ENCODE data around the gene TACC2.
"Not testable (repeated sequence)": the region's sequence is repeated elsewhere in the genome, so short reads cannot be mapped to it uniquely, and the experiment has no call there.

Gene TACC2

GRCh38 chr10:122021828-122022227, 32.9 kb downstream of the TACC2 start:
- TF ChIP-seq Cebpa-rat (IDR thresholded peaks at IDR 0.05): no peak
- Histone ChIP-seq H4K20me1 (no peaks in the 10 kb centered on the region), H3K9ac (no peak overlapping the region), H3K4me1 (no peaks in the 10 kb centered on the region), H3K4me2 (no peak overlapping the region), H3K36me3 (no peaks in the 10 kb centered on the region), H3K27ac (no peak overlapping the region), H3K27me3 (no peaks in the 10 kb centered on the region), H3K4me3 (no peak overlapping the region), H3K9me3 (no peaks in the 10 kb centered on the region)

- no peak overlapping the region for H3K4me3 ChIP-seq
- no peak for TF ChIP-seq Cebpa-rat (IDR thresholded peaks at IDR 0.05)
- H3K9ac ChIP-seq: no peak overlapping the region
- H3K9me3 ChIP-seq: no peaks in the 10 kb centered on the region
- H3K4me2 ChIP-seq: no peak overlapping the region
- no peaks in the 10 kb centered on the region for H3K36me3 ChIP-seq
- H3K4me1 ChIP-seq: no peaks in the 10 kb centered on the region
- no peak overlapping the region for H3K27ac ChIP-seq
- H3K27me3 ChIP-seq: no peaks in the 10 kb centered on the region
- H4K20me1 ChIP-seq: no peaks in the 10 kb centered on the region
These were observed 33.3 kb downstream of the TACC2 start for GRCh38 chr10:122022276-122022675.

GRCh38 chr10:122023257-122023656, 34.3 kb downstream of the TACC2 start:
- H3K9ac ChIP-seq, H3K4me2 ChIP-seq, H3K36me3 ChIP-seq, H3K9me3 ChIP-seq, H3K4me1 ChIP-seq, H3K4me3 ChIP-seq, H3K27ac ChIP-seq, H4K20me1 ChIP-seq, H3K27me3 ChIP-seq: not testable (repeated sequence)

- H3K4me1 ChIP-seq: no peaks in the 10 kb centered on the region
- H3K9me3 ChIP-seq: no peaks in the 10 kb centered on the region
- no peak overlapping the region for H3K4me3 ChIP-seq
- no peaks in the 10 kb centered on the region for H3K27me3 ChIP-seq
- H3K27ac ChIP-seq: no peak overlapping the region
- H4K20me1 ChIP-seq: no peaks in the 10 kb centered on the region
- no peak overlapping the region for H3K4me2 ChIP-seq
- TF ChIP-seq Cebpa-rat (IDR thresholded peaks at IDR 0.05): no peak
- H3K9ac ChIP-seq: no peak overlapping the region
- H3K36me3 ChIP-seq: no peaks in the 10 kb centered on the region
These were observed 40.7 kb downstream of the TACC2 start for GRCh38 chr10:122029499-122030199.

GRCh38 chr10:122030200-122030552, 41.2 kb downstream of the TACC2 start:
- H3K9ac ChIP-seq: no peak overlapping the region
- no peak overlapping the region for H3K27ac ChIP-seq
- H3K36me3 ChIP-seq: no peaks in the 10 kb centered on the region
- no peaks in the 10 kb centered on the region for H3K4me1 ChIP-seq
- TF ChIP-seq Cebpa-rat (IDR thresholded peaks at IDR 0.05): no peak
- no peak overlapping the region for H3K4me2 ChIP-seq
- H3K4me3 ChIP-seq: no peak overlapping the region
- H3K27me3 ChIP-seq: no peaks in the 10 kb centered on the region
- H4K20me1 ChIP-seq: no peaks in the 10 kb centered on the region
- no peaks in the 10 kb centered on the region for H3K9me3 ChIP-seq

GRCh38 chr10:122033224-122033926, 44.4 kb downstream of the TACC2 start:
- no peaks in the 10 kb centered on the region for H4K20me1 ChIP-seq
- no peaks in the 10 kb centered on the region for H3K27me3 ChIP-seq
- H3K36me3 ChIP-seq: no peaks in the 10 kb centered on the region
- H3K4me3 ChIP-seq: no peak overlapping the region
- H3K4me2 ChIP-seq: no peak overlapping the region
- no peak overlapping the region for H3K9ac ChIP-seq
- no peaks in the 10 kb centered on the region for H3K9me3 ChIP-seq
- no peak overlapping the region for H3K27ac ChIP-seq
- peaks cover 8% of the 10 kb centered on the region for H3K4me1 ChIP-seq
- TF ChIP-seq Cebpa-rat (IDR thresholded peaks at IDR 0.05): no peak

- H4K20me1 ChIP-seq: no peaks in the 10 kb centered on the region
- no peak overlapping the region for H3K27ac ChIP-seq
- H3K36me3 ChIP-seq: no peaks in the 10 kb centered on the region
- no peak overlapping the region for H3K4me3 ChIP-seq
- H3K4me2 ChIP-seq: no peak overlapping the region
- no peaks in the 10 kb centered on the region for H3K27me3 ChIP-seq
- H3K9me3 ChIP-seq: no peaks in the 10 kb centered on the region
- no peak overlapping the region for H3K9ac ChIP-seq
- H3K4me1 ChIP-seq: peaks cover 8% of the 10 kb centered on the region
- TF ChIP-seq Cebpa-rat (IDR thresholded peaks at IDR 0.05): no peak
These were observed 45.3 kb downstream of the TACC2 start for GRCh38 chr10:122034149-122034756.

- Histone ChIP-seq H3K27me3 (no peaks in the 10 kb centered on the region), H3K4me2 (no peak overlapping the region), H3K4me1 (peaks cover 8% of the 10 kb centered on the region), H3K9me3 (no peaks in the 10 kb centered on the region), H3K9ac (no peak overlapping the region), H3K36me3 (no peaks in the 10 kb centered on the region), H4K20me1 (no peaks in the 10 kb centered on the region), H3K27ac (no peak overlapping the region), H3K4me3 (no peak overlapping the region)
- no peak for TF ChIP-seq Cebpa-rat (IDR thresholded peaks at IDR 0.05)
These were observed 51.8 kb downstream of the TACC2 start for GRCh38 chr10:122040786-122041185.

- TF ChIP-seq Cebpa-rat (IDR thresholded peaks at IDR 0.05): no peak
- no peaks in the 10 kb centered on the region for H3K27me3 ChIP-seq
- no peak overlapping the region for H3K4me2 ChIP-seq
- H4K20me1 ChIP-seq: no peaks in the 10 kb centered on the region
- H3K9me3 ChIP-seq: no peaks in the 10 kb centered on the region
- no peak overlapping the region for H3K9ac ChIP-seq
- no peaks in the 10 kb centered on the region for H3K4me1 ChIP-seq
- H3K4me3 ChIP-seq: no peak overlapping the region
- no peaks in the 10 kb centered on the region for H3K36me3 ChIP-seq
- H3K27ac ChIP-seq: no peak overlapping the region
These were observed 53.9 kb downstream of the TACC2 start for GRCh38 chr10:122042836-122043235.

GRCh38 chr10:122044045-122044661, 55.2 kb downstream of the TACC2 start:
- Histone ChIP-seq H3K36me3 (no peaks in the 10 kb centered on the region), H4K20me1 (no peaks in the 10 kb centered on the region), H3K27ac (no peak overlapping the region), H3K9ac (no peak overlapping the region), H3K4me1 (no peaks in the 10 kb centered on the region), H3K27me3 (no peaks in the 10 kb centered on the region), H3K9me3 (no peaks in the 10 kb centered on the region), H3K4me3 (no peak overlapping the region), H3K4me2 (no peak overlapping the region)
- TF ChIP-seq Cebpa-rat (IDR thresholded peaks at IDR 0.05): no peak

Data from BLaER1 (cell line).